ENCODE measurements around the gene TIGD6.

The TIGD6 gene

DNA sequence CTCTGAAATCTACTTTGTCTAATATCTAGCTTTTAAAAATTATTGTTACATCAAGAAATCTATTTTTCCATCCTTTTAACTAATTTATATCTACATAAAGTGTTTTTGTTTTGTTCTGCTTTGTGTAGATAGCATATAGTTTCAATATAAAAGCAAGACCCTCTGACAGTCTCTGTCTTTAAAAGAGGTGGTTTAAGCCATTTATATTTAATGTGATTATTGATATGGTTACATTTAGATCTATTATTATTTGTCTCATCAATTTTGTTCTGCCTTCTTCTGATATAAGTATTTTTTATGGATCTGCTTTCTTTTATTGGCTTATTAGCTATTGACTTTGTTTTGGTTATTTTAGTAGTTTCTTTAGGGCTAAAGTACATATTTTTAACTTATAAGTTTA, 16.1 kb upstream of the TIGD6 start:
- no peak for DNase-seq (ENCODE audit: low spot score)

DNA sequence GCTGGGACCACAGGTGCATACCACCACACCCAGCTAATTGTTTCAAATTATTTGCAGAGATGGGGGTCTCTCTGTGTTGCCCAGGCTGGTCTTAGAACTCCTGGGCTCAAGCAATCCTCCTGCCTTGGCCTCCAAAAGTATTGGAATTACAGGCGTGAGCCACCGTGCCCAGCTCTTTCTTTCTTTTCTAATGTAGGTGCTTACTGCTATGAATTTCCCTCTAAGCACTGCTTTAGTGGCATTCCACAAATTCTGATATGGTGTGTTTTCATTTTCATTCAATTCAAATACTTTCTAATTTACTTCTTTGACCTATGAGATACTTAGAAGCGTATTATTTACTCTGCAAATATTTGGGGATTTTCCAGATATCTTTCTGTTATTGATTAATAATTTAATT, 15.0 kb upstream of the TIGD6 start:
- DNase-seq (ENCODE audit: low spot score) = no peak

DNA sequence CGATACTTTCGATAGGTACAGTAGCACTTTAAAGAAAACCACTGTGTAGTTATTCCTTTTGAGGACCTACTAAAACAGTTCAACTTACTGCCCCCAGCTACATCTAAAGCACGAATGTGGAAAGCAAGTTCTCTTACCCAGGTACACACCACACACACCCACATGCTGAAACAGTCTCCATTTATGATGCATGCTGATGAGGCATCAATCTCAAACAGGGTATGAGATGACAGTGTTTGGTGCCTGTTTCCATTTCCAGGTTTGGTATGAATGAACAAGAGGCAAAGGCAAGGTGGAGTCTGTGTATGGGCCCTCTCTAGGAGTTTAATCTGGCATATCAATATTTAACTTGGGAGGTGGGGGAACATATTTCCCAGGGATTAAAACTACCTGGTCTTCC, 14.0 kb upstream of the TIGD6 start:
- no peak for DNase-seq (ENCODE audit: low spot score)

- DNase-seq (ENCODE audit: low spot score) = no peak
Measured at GRCh38 chr5:150013931-150014330, 13.5 kb upstream of the TIGD6 start.

DNA sequence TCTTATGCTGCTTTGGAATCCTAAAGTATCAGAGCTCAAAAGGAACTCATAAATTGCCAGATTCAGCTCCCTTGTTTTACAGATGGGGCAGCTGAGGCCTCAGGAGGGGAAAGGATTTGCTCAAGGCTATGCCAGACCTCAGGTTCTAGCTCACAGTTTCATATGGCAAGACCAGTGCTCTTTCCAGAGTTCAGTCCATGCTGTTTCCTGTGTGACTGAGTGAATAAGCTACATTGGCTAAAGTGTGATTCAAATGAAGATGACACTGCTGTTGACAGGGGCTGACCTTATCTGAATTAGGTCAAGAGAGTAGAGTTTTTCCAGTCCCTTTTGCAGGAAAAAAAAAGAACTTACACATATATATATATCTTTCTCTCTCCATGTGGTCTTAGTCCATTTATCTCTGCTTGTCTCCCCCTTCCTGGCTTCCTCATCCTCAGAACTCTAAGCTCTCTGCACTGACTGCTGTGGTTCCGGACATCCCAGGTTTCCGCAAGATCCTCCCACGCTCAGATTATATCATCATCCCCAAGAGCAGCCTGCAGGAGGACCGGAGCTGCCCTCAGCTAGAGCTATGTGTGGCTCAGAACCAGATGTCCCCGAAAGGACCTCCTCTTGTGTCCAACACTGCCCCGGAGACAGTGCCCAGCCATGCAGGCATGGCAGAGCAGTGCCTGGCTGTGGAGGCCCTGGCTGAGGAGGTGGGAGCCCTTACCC, 9.4 kb upstream of the TIGD6 start:
- DNase-seq (ENCODE audit: low spot score) = no peak

DNA sequence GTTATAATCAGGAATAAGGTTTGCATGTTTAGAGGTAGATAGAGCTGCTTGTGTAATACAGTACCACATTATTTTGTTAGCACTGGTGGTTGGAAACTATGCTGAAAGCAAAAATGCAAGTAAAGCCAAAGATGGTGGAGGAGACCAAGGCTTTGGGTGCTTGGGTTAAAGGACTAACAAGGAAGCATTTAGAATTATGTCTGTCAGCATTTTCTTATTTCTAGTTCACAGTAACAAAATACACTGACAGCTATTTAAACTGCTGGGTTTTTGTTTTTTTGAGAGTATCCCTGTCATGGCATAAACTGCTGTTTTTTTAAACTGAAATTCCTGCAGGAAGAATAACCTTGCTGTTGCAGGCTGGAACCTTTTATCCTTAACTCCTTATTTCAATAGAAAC, 6.6 kb upstream of the TIGD6 start:
- no peak for DNase-seq (ENCODE audit: low spot score)

GRCh38 chr5:150006318-150006717, 5.9 kb upstream of the TIGD6 start:
- DNase-seq (ENCODE audit: low spot score) = no peak

- peak; percentile 74 for DNase-seq (ENCODE audit: low spot score)
Measured at GRCh38 chr5:150001660-150002486, 1.4 kb upstream of the TIGD6 start.

- DNase-seq (ENCODE audit: low spot score) = peak; percentile 41
Measured at GRCh38 chr5:150000990-150001659, 671 bp upstream of the TIGD6 start.

- no peak for DNase-seq (ENCODE audit: low spot score)
Measured at GRCh38 chr5:149999866-150000255, 593 bp downstream of the TIGD6 start.

DNA sequence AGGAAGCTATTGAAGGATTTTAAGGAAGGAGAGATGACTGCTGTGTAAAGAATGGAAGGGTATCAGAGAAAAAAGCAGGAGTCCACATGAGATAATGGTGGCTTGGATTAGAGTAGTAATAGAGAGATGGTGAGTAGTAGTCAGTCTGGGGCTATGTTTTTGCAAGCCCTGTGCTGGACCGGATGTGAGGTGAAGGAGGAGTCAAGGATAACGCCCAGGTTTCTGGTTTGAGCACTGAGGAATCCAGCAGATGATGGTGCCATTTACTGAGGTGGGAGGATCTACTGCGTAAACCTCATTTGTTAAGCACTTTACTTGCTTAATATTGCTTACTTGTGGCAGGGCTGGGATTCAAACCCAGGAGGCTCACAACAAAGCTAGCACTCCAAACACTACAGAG, 1.1 kb downstream of the TIGD6 start:
- no peak for DNase-seq (ENCODE audit: low spot score)

DNA sequence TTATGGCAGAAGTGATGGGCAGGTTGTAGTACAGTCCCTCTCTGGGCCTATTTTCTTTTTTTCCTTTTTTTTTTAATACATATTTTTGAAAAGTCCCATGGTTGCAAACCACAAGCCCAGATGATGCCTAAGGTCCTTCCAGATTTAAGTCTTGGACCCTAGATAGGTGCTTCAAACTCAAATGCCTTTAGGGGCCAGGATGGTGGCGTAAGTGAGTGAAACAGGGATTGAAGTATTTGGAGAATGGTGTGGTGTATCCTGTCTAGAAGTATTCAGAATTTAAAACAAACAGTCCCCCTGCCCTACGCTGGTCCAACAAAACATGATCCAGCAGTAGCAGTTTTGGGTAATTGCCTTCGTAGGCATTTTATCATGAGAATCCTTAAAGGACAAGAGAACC, 2.2 kb downstream of the TIGD6 start:
- DNase-seq (ENCODE audit: low spot score) = no peak

DNA sequence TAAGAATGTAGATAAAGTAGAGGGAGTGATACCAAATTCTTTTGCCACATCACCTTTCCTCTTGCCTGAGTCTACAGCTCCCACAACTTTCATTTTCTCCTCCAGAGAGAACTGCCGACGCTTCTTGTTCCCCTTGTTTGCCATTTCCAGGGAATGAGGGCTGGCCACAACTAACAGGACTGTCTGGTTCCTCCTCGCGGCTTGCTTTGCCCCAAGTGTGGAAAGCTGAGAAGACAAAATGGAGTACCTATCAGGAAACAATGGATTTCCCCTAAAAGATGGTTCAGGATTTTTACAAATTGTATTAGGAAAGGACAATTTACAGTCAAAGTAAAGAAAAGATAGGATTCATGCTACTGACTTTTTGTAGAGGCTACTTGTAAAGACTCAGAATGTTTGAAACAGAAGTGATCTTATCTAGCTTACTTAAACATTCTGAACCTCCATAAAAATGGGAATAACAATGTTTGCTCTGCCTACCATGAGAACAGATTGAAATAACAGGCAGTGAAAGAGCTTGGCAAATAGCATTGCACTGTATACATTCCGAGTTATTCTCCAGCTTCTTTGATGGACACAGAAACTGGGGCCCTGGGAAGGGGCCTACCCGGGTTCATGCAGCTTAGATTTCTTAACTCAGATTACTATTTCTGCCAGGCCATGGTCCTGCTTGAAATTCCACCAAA, 4.1 kb downstream of the TIGD6 start:
- no peak for DNase-seq (ENCODE audit: low spot score)

GRCh38 chr5:149995385-149996204, 4.9 kb downstream of the TIGD6 start:
- DNase-seq (ENCODE audit: low spot score) = no peak

- DNase-seq (ENCODE audit: low spot score) = no peak
Measured at GRCh38 chr5:149993471-149993870, 7.0 kb downstream of the TIGD6 start.

GRCh38 chr5:149990518-149991376, 9.7 kb downstream of the TIGD6 start:
- peak; percentile 82 for DNase-seq (ENCODE audit: low spot score)

GRCh38 chr5:149988126-149988525, 12.3 kb downstream of the TIGD6 start:
- no peak for DNase-seq (ENCODE audit: low spot score)

GRCh38 chr5:149982505-149982904, 17.9 kb downstream of the TIGD6 start:
- DNase-seq (ENCODE audit: low spot score) = no peak

- DNase-seq (ENCODE audit: low spot score) = no peak
Measured at GRCh38 chr5:149981206-149981605, 19.2 kb downstream of the TIGD6 start.

DNA sequence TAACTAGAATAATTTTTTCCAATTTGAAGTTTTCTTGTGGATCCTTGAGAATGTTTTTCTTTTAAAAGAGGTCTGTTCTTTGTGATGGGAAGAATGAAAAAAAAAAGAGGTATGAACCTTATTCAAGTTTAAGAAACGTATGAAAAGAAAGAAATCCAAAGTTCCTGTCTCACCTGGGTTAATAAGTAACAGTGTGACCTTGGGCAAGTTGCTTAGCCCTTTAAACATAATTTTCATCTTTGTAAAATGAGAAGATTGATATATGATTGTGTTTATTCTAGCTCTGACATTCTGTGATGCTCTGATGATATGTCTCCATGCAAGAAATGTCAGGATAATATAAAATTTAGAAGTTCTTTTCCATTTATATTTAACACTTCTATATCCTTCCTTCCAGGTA, 20.6 kb downstream of the TIGD6 start:
- no peak for DNase-seq (ENCODE audit: low spot score)

DNA sequence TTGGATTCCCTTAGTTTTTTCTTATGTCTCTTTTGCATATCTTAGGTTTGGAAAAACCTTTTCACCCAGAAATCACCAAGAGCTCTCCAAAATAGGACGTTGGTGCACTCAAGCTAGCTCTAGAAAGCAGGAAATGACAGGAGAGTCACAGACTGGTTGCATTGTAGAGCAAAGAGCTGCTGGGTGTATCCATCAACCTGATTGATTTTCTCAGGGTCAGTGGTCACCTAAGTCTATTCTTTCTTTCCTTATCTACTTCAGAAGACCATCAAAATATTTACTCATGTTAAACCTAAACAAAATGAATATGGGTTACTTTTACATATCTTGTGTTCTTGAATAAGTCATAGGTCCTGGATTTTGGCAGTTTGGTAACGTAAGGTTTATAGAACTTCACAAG, 25.0 kb downstream of the TIGD6 start:
- no peak for DNase-seq (ENCODE audit: low spot score)
